NT2/D1 (cell line): ENCODE results near the gene SGCE.

ENCODE experiments used
- DNase-seq: peaks from one replicate; pipeline ENCODE4 v3.0.0-alpha.2; 2011; ENCODE audit warnings: low read depth, low spot score
- H3K27me3 ChIP-seq: 2 replicates; pipeline ENCODE4 v1.6.0; 2011; ENCODE audit warnings: mild to moderate bottlenecking; ENCODE audit not compliant: insufficient read length, insufficient read depth
- H3K36me3 ChIP-seq: 2 replicates; pipeline ENCODE4 v1.6.1; 2011; ENCODE audit warnings: mild to moderate bottlenecking, low read length, mixed read lengths; ENCODE audit not compliant: insufficient read depth, insufficient read length
- H3K4me1 ChIP-seq: 2 replicates; pipeline ENCODE4 v1.5.1; 2011; ENCODE audit not compliant: insufficient read depth, insufficient read length
- H3K4me3 ChIP-seq: 2 replicates; pipeline ENCODE4 v1.5.1; 2011; ENCODE audit warnings: low read depth; ENCODE audit not compliant: insufficient read length
- H3K9ac ChIP-seq: 2 replicates; pipeline ENCODE4 v1.6.0; 2011; ENCODE audit warnings: low read depth; ENCODE audit not compliant: insufficient read length
- H3K9me3 ChIP-seq: 2 replicates; pipeline ENCODE4 v1.5.1; 2011; ENCODE audit warnings: mild to moderate bottlenecking, low read length; ENCODE audit not compliant: insufficient read depth
- SUZ12 ChIP-seq: IDR thresholded peaks from 2 replicates; pipeline ENCODE4 v1.6.1; 2011; ENCODE audit not compliant: insufficient read length, insufficient read depth; ENCODE audit errors: extremely low read depth
- YY1 ChIP-seq: IDR thresholded peaks from 2 replicates; pipeline ENCODE4 v1.6.1; 2011; ENCODE audit not compliant: insufficient read length, insufficient read depth
- ZNF274 ChIP-seq: IDR thresholded peaks from 2 replicates; pipeline ENCODE4 v1.6.1; 2011; ENCODE audit warnings: mild to moderate bottlenecking, low read depth, low read length

SGCE gene

DNA sequence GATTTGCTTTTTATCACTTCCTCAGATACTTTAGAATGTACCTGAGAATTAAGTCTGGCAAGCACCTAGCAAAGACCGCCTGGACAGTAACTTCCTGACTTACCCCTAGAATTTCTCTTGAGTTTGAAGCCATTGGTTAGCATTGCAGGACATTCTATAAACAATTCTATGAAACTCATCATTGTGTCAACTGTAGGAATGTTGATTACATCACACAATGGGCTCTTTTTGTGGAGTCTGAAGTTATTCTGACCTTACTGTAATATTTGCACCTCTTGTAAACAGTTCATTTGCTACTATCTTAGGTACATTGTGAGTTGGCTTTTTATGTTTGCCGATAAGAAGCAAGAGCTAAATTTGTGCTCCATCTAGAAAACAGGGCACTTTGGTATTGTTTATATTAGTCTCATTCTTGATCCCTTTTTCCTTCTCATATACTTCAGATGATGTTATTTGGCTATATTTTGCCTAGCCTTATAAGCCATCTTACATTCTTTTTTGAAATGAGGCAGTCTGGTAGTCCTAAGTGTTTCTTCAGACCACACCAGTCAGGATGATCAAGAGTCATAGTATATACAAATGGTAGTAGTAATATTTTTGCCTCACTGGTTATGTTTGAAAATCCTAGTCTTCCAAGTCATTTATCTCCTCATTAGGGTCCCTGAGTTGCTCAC is 94.0 kb downstream of the SGCE start:
- Histone ChIP-seq H3K36me3 (no peaks in the 10 kb centered on the region), H3K27me3 (no peaks in the 10 kb centered on the region), H3K4me1 (no peaks in the 10 kb centered on the region), H3K9ac (no peak overlapping the region), H3K4me3 (no peak overlapping the region), H3K9me3 (no peaks in the 10 kb centered on the region)
- TF ChIP-seq ZNF274 (no peak), YY1 (no peak), SUZ12 (no peak)
- no peak for DNase-seq

DNA sequence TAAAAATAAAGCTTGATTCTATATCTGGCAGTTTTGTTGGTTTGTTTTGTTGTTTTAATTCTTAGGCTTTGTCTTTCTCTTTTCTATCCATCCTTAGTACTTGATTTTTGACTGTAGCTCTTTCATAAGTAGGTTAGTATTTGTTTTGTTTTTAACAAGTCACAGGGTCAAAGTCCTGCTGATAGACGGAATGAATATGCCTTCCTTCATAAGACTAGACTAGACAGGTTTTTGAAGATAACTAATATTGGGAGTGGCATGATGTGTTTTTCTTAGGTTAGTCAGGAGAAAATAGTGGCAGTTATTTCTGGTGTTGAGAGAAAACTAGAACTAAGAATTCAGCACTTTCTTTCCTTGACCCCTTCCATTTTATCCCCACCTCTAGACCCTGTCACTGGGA is 96.0 kb downstream of the SGCE start:
- Histone ChIP-seq H3K36me3 (peaks cover 2% of the 10 kb centered on the region), H3K9ac (no peak overlapping the region), H3K9me3 (no peaks in the 10 kb centered on the region), H3K4me1 (no peaks in the 10 kb centered on the region), H3K4me3 (no peak overlapping the region), H3K27me3 (no peaks in the 10 kb centered on the region)
- DNase-seq = no peak
- TF ChIP-seq SUZ12 = no peak
- no peak for TF ChIP-seq ZNF274
- no peak for TF ChIP-seq YY1

DNA sequence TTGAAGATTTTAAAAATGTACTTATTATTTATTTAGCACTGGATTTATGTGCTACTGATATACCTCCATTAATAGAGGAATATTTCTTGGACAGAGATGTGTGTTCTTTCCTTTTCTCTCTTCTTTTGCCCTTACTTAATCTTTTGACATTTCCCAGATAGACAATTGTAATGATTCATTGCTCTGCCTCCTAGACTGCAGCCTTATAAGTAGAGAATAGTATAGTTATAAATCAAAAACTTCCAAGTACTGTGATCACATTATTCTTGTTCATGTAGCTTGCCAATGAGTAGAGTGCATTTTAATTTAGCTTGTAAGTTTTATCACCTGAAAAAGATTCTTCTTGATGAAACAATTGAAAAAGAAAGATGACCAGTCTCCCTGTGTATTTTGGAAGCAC is 98.7 kb downstream of the SGCE start:
- Histone ChIP-seq H3K9me3 (no peaks in the 10 kb centered on the region), H3K9ac (no peak overlapping the region), H3K4me1 (no peaks in the 10 kb centered on the region), H3K27me3 (no peaks in the 10 kb centered on the region), H3K36me3 (peaks cover 6% of the 10 kb centered on the region), H3K4me3 (no peak overlapping the region)
- DNase-seq = no peak
- TF ChIP-seq YY1 (no peak), SUZ12 (no peak), ZNF274 (no peak)

DNA sequence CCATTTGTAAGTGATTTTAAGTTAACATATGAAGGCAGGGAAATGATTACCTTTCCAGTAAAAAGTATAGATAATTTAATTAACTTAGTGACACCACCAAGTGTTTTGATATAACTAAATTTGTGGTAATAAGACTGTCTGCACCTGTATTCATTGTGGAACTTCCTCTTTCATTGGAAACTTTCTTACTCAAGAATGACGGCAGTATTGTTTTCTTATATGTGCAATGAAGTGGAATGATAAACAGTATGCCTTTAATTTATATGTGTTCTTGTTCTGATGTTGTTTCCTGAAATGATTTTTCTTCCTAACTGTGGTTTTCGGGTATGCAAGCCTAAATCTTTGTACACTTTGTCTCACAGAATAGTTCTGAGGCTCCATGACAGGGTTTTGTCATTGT is 99.9 kb downstream of the SGCE start:
- Histone ChIP-seq H3K36me3 (peaks cover 6% of the 10 kb centered on the region), H3K9me3 (no peaks in the 10 kb centered on the region)
- DNase-seq = no peak

DNA sequence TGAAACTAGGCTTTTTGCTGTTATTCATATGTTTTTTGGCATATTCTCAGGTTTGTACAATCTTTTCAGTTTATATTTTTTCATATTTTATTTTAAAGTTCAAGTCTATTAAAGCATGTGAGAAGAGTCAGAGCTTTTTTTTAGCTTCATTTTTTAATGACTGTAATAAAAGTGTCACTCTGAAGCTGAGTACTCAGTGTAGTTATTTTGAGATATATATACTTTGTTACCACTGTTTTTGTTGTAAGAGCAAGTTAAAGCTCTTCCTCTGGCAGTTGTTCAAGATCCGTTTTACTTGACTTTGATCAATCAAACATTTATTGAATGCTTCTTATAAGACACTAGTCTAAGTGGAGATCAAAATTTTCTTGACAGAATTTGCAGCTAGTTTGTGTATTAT is 108.8 kb downstream of the SGCE start:
- Histone ChIP-seq H3K4me3 (no peak overlapping the region), H3K4me1 (no peaks in the 10 kb centered on the region), H3K36me3 (no peaks in the 10 kb centered on the region), H3K9me3 (no peaks in the 10 kb centered on the region), H3K27me3 (no peaks in the 10 kb centered on the region), H3K9ac (no peak overlapping the region)
- TF ChIP-seq YY1 (no peak), ZNF274 (no peak), SUZ12 (no peak)
- no peak for DNase-seq

More for the DNA sequence above, 99.9 kb downstream of the SGCE start:
- Histone ChIP-seq H3K27me3 (no peaks in the 10 kb centered on the region), H3K4me3 (no peak overlapping the region), H3K9ac (no peak overlapping the region), H3K4me1 (no peaks in the 10 kb centered on the region)
- TF ChIP-seq SUZ12 (no peak), YY1 (no peak), ZNF274 (no peak)

DNA sequence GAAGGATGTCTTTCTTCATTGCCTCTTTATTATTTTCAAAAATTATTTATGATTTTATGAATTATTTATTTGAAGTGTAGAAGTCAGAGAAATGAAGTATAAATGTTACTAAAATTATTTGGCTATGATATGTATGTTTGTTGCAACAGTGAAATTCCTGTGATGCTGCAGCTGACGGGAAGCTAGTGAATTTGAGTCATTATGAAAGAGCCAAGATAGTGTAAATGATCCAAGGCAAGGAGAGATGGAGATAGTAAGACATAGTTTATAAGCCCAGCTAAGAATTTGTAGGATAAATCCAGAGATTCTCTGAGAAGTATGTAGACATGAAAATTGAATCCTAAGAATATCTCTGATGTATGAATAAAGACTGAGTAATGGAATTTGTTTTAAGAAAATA is 115.5 kb downstream of the SGCE start:
- Histone ChIP-seq H3K27me3 (no peaks in the 10 kb centered on the region), H3K36me3 (peaks cover 10% of the 10 kb centered on the region)

More for the DNA sequence above, 115.5 kb downstream of the SGCE start:
- TF ChIP-seq ZNF274 = no peak
- no peak for TF ChIP-seq YY1
- no peak for TF ChIP-seq SUZ12
- H3K4me3 ChIP-seq = no peak overlapping the region
- DNase-seq = no peak
- H3K4me1 ChIP-seq = no peaks in the 10 kb centered on the region
- H3K9me3 ChIP-seq = no peaks in the 10 kb centered on the region
- H3K9ac ChIP-seq = no peak overlapping the region
